K562 (cell line): Measurements from ENCODE around the gene GARIN1A. TPM values are rescaled to one million over a fixed set of nuclear protein-coding genes. Genes with fewer than 3 reads are reported as not detected.

ENCODE experiments used
- ATAC-seq: fragments of 200-7000 bp; cut with Tn5 transposase; 3 replicates; pipeline ENCODE4 v1.9.1; 2020; ENCODE audit warnings: moderate library complexity
- BruUV-seq: library from RNA; stranded (reverse); fragments of 400-500 nt; replicated peaks from 2 replicates; lab custom pipeline; 2021; lab: Mats Ljungman, UMichigan
- CTCF ChIA-PET: fragments of 300-600 bp; formaldehyde crosslinking; extraction: SDS; loops from one replicate; lab custom pipeline; 2021; ENCODE audit warnings: low intra/inter-chr PET ratio; lab: Yijun Ruan, JAX
- POLR2A ChIA-PET: fragments of 300-600, 350-650 bp; sonication (Branson Sonifier 250); formaldehyde crosslinking; extraction: SDS; loops from one replicate; lab custom pipeline; 2021; ENCODE audit warnings: antibody characterized with exemption, inconsistent platforms; lab: Yijun Ruan, JAX
- DNase-seq, 4 experiments: peaks; one replicate each; pipeline versions ENCODE4 v3.0.0 to v3.0.0-alpha.2; 2011 to 2018; ENCODE audit warnings: low spot score in 3 of 4, mixed read lengths in 3 of 4; ENCODE audit errors: extremely low read depth in 1 of 4
- FAIRE-seq: peaks from 2 replicates; lab custom pipeline; 2011; peaks lifted over from hg19 to GRCh38; lab: Jason Lieb, UNC
- H2AFZ ChIP-seq: 2 replicates; pipeline ENCODE4 v1.6.0; 2011; ENCODE audit warnings: low read depth, low read length, control low read depth, inconsistent platforms
- H3K27ac ChIP-seq: fragments of 200-600 bp; 3 replicates; pipeline ENCODE4 v1.8.0; 2011; ENCODE audit warnings: low read depth, mild to moderate bottlenecking, control low read depth, inconsistent platforms, low read length, moderate library complexity, mixed read lengths; ENCODE audit errors: extremely low read depth
- H3K27me3 ChIP-seq, 2 experiments: fragments of 300-600 bp in 1 of 2; 2 replicates in 1 of 2; 3 replicates in 1 of 2; pipeline versions ENCODE4 v1.6.0 to v1.8.0; 2011; ENCODE audit warnings: inconsistent platforms in 2 of 2, low read length in 2 of 2, mild to moderate bottlenecking in 1 of 2, mixed read lengths in 1 of 2, moderate library complexity in 1 of 2; ENCODE audit not compliant: control insufficient read depth in 2 of 2, insufficient read depth in 2 of 2
- H3K36me3 ChIP-seq: fragments of 300-600 bp; 3 replicates; pipeline ENCODE4 v1.8.0; 2011; ENCODE audit warnings: mild to moderate bottlenecking, low read length, inconsistent platforms; ENCODE audit not compliant: control insufficient read depth, insufficient read depth
- H3K4me1 ChIP-seq, 2 experiments: fragments of 200-600 bp in 1 of 2; replicated peaks in 1 of 2; 2 replicates in 1 of 2; 3 replicates in 1 of 2; pipeline versions ENCODE4 v1.5.1 to v1.8.0; 2011; ENCODE audit warnings: inconsistent platforms in 2 of 2, low read length in 2 of 2, mild to moderate bottlenecking in 1 of 2, mixed read lengths in 1 of 2, moderate library complexity in 1 of 2; ENCODE audit not compliant: control insufficient read depth in 2 of 2, insufficient read depth in 2 of 2
- H3K4me2 ChIP-seq: 2 replicates; pipeline ENCODE4 v1.6.1; 2011; ENCODE audit warnings: low read length, control low read depth, inconsistent platforms, mixed read lengths; ENCODE audit not compliant: insufficient read depth
- H3K4me3 ChIP-seq: fragments of 200-600 bp; sonication (generic), shearing (Covaris generic); 2 replicates; pipeline ENCODE4 v1.5.1; 2016; ENCODE audit warnings: control low read depth, inconsistent platforms
- H3K79me2 ChIP-seq: fragments of 200-600 bp; 3 replicates; pipeline ENCODE4 v1.8.0; 2011; ENCODE audit warnings: low read length, inconsistent platforms; ENCODE audit not compliant: control insufficient read depth, insufficient read depth
- H3K9ac ChIP-seq, 2 experiments: 2 replicates each; pipeline versions ENCODE4 v1.6.0 to v1.6.1; 2011; ENCODE audit warnings: low read depth in 2 of 2, low read length in 2 of 2, control low read depth in 1 of 2, inconsistent platforms in 1 of 2, mild to moderate bottlenecking in 1 of 2, mixed read lengths in 1 of 2; ENCODE audit not compliant: insufficient read depth in 1 of 2
- H3K9me1 ChIP-seq: one replicate; pipeline ENCODE4 v1.6.0; 2011; ENCODE audit warnings: inconsistent platforms, mild to moderate bottlenecking, low read length, moderate library complexity; ENCODE audit not compliant: control insufficient read depth, insufficient read depth
- H3K9me3 ChIP-seq: replicated peaks from 2 replicates; pipeline ENCODE4 v1.5.1; 2011; ENCODE audit warnings: low read depth, low read length, inconsistent platforms; ENCODE audit not compliant: control insufficient read depth, insufficient read depth
- H4K20me1 ChIP-seq: replicated peaks from 2 replicates; pipeline ENCODE4 v1.6.1; 2011; ENCODE audit warnings: low read length, inconsistent platforms, mixed read lengths; ENCODE audit not compliant: control insufficient read depth, insufficient read depth
- HDAC1 ChIP-seq, 2 experiments: fragments of 450-650 bp; IDR thresholded peaks; 2 replicates each; pipeline ENCODE4 v1.6.1; 2016 to 2017; ENCODE audit warnings: inconsistent platforms in 1 of 2, mild to moderate bottlenecking in 1 of 2, moderate library complexity in 1 of 2
- KDM1A ChIP-seq, 2 experiments: fragments of 450-650 bp; IDR thresholded peaks; 2 replicates each; pipeline ENCODE4 v1.6.1; 2016; ENCODE audit warnings: mild to moderate bottlenecking in 2 of 2
- MTF1 ChIP-seq: fragments of 250-450 bp; sonication (Bioruptor Pico); IDR thresholded peaks from 2 replicates; pipeline ENCODE4 v1.9.0; 2021; ENCODE audit warnings: moderate library complexity, mild to moderate bottlenecking, inconsistent platforms, borderline replicate concordance
- NBN ChIP-seq: fragments of 450-650 bp; IDR thresholded peaks from 2 replicates; pipeline ENCODE4 v1.6.1; 2016; ENCODE audit warnings: low read depth, mild to moderate bottlenecking
- SFPQ ChIP-seq: fragments of 200-400 bp; formaldehyde crosslinking; IDR thresholded peaks from 2 replicates; pipeline ENCODE4 v1.6.1; 2017; ENCODE audit warnings: mild to moderate bottlenecking, low read depth, low read length, moderate library complexity
- WGBS: fragments of 100-300 bp; shearing (Covaris generic); methylation state at CpG from one replicate; pipeline ENCODE4 v1.1.6; 2016; ENCODE audit warnings: low coverage, mixed read lengths; ENCODE audit not compliant: insufficient coverage; ENCODE audit errors: missing lambda C conversion rate; 5-methylcytosine and 5-hydroxymethylcytosine counted together
- in situ Hi-C: fragments of 300-500 bp; cut with MboI; formaldehyde crosslinking; loops from 4 replicates; pipeline ENCODE4 v1.15.0; 2018; ENCODE audit warnings: inconsistent platforms, mixed read lengths
- intact Hi-C: fragments of 100-400 bp; cut with micrococcal nuclease; formaldehyde crosslinking; loops from 2 replicates; pipeline ENCODE4 v1.14.2; 2022
- polyA plus RNA-seq, 8 experiments: library from polyadenylated mRNA; depleted of rRNA in 4 of 8; stranded (reverse) in 5 of 8; unstranded in 3 of 8; fragments of >200 nt; fragmentation: Nextera tagmentation in 2 of 8; fragmentation: Illumina TruSeq in 1 of 8; extraction: Ambion mirVana in 2 of 8; extraction: Trizol in 1 of 8; gene quantifications; 2 replicates each; pipeline versions ENCODE4 v1.2.1 to v1.2.3, GENCODE V29; 2011 to 2014; ENCODE audit warnings: inconsistent platforms in 1 of 8, missing spikeins in 1 of 8
- total RNA-seq, 7 experiments: library from RNA; depleted of rRNA in 6 of 7; stranded (reverse); fragments of >200 nt in 6 of 7; fragmentation: Illumina TruSeq in 2 of 7; extraction: Trizol in 2 of 7; gene quantifications; 2 replicates each; pipeline versions ENCODE4 v1.2.1 to v1.2.3, GENCODE V29; 2011 to 2021; ENCODE audit warnings: low replicate concordance in 1 of 7

GARIN1A gene
- total and polyA plus RNA-seq, 9 of the 15 experiments (the other 6 are each of a cell fraction or from before 2014, with no cell fraction given) = 0.01 to 0.41 (median 0.04) TPM; not detected in 3

DNA sequence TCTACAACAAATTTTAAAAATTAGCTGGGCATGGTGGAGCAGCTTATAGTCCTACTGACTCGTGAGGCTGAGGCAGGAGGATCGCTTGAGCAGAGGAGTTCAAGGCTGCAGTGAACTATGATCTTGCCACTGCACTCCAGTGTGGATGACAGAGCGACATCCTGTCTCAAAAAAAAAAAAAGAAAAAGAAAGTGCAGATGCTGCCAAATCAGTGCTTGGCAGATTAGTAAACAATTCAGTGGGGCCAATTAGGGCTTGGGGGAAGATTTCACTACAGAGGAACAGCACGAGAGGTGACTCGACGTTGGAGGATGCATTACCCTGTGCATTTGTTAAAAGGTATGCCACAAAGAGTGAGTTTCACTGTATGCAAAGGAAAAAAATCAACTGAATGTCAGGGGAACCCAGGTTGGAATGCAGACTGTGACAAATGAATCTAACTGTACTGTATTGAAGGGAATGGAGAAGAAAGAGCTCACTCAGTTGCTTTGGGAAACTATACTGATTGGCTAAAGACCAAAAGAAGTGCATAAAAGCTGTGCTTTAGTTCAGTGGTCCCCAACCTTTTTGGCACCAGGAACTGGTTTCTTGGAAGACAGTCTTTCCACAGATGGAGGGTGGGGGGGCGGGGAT lies 31.6 kb downstream of the GARIN1A start:
- Histone ChIP-seq H3K4me3 (no peak overlapping the region), H3K27ac (no peak overlapping the region), H4K20me1 (no peaks in the 10 kb centered on the region), H2AFZ (no peak overlapping the region), H3K4me2 (no peak overlapping the region), H3K9me3 (no peaks in the 10 kb centered on the region), H3K9ac (no peak overlapping the region), H3K9me1 (no peaks in the 10 kb centered on the region), H3K36me3 (no peaks in the 10 kb centered on the region), H3K27me3 (peaks cover 22 to 23% of the 10 kb centered on the region in 2 experiments; a peak in 4 of 5 replicates), H3K4me1 (peaks cover 0 to 12% of the 10 kb centered on the region in 2 experiments; a peak in 2 of 5 replicates), H3K79me2 (no peaks in the 10 kb centered on the region)
- FAIRE-seq (no peak), DNase-seq (no peak), ATAC-seq (peak; percentile 16; the same call in 1 of the 3 replicates)
- in situ Hi-C loops = no loop called here
- 3% methylated on average over 7 of the region's 7 CpGs for WGBS
- ChIA-PET POLR2A (interaction anchor here (1.1 to 2.1 kb wide), 3 partner anchors 9 to 35 kb away, joined by 3 to 6 read pairs (median 4); partner anchors contain the start of gene CALU), CTCF (no interaction called here)
- intact Hi-C loops = no loop called here
- no TSS peak for BruUV-seq
- TF ChIP-seq SFPQ = no peak
- TF ChIP-seq NBN = no peak
- peak in 1 of 2 experiments; percentile 30; a peak in 1 of 4 replicates for TF ChIP-seq HDAC1 (IDR thresholded peaks at IDR 0.05)
- TF ChIP-seq KDM1A (IDR thresholded peaks at IDR 0.05) = peak; percentile 11 to 41; a peak in 2 of 4 replicates
- 0 out of 2 replicates have a peak, but pooled peaks have one; percentile 2 for TF ChIP-seq MTF1 (CRISPR knock-in tag)
